Suprapubic skin (tissue), 4 donors: ENCODE data around the gene FASTK. TPM values are rescaled to one million over a fixed set of nuclear protein-coding genes. Genes with fewer than 3 reads are reported as not detected.
A peak's percentile ranks its signal among the peaks of the same experiment; 100 is the strongest.

ENCODE experiments used
- DNase-seq, 2 donors: peaks; one replicate each; pipeline ENCODE4 v3.0.0-alpha.2; 2019; ENCODE audit warnings: low spot score in 2 of 2
- H3K27ac ChIP-seq: fragments of 200-600 bp; sonication (generic); one replicate; pipeline ENCODE4 v1.5.1; 2019
- H3K27me3 ChIP-seq: fragments of 200-600 bp; sonication (generic); one replicate; pipeline ENCODE4 v1.5.1; 2019
- H3K36me3 ChIP-seq: fragments of 200-600 bp; sonication (generic); one replicate; pipeline ENCODE4 v1.5.1; 2019
- H3K4me1 ChIP-seq: fragments of 200-600 bp; sonication (generic); one replicate; pipeline ENCODE4 v1.5.1; 2019
- H3K4me3 ChIP-seq: fragments of 200-600 bp; sonication (generic); one replicate; pipeline ENCODE4 v1.5.1; 2019; ENCODE audit warnings: mild to moderate bottlenecking
- H3K9me3 ChIP-seq: fragments of 200-600 bp; sonication (generic); one replicate; pipeline ENCODE4 v1.5.1; 2019
- EP300 ChIP-seq: sonication (generic); formaldehyde crosslinking; IDR thresholded peaks from one replicate; pipeline ENCODE4 v1.6.1; 2017; ENCODE audit warnings: antibody characterized with exemption
- POLR2A ChIP-seq, 2 donors: fragments of 450-650 bp; IDR thresholded peaks; one replicate each; pipeline ENCODE4 v1.6.1; 2017; ENCODE audit warnings: antibody characterized with exemption in 2 of 2, mild to moderate bottlenecking in 2 of 2, moderate library complexity in 2 of 2
- POLR2AphosphoS5 ChIP-seq, 3 donors: sonication (generic); formaldehyde crosslinking; IDR thresholded peaks; one replicate each; pipeline ENCODE4 v1.6.1; 2017; ENCODE audit warnings: antibody characterized with exemption in 3 of 3
- WGBS: methylation state at CpG from one replicate; pipeline ENCODE4 v1.1.5; 2018; 5-methylcytosine and 5-hydroxymethylcytosine counted together
- total RNA-seq, 4 donors: library from RNA; depleted of rRNA; stranded (reverse); fragments of >200 nt; gene quantifications; one replicate each; pipeline ENCODE4 v1.1.0, GENCODE V29; 2016
- TF ChIP-seq, protein P1 (sequence below), 2 donors: fragments of 200-600 bp in 1 of 2; fragments of 450-650 bp in 1 of 2; sonication (generic) in 1 of 2; IDR thresholded peaks; one replicate each; pipeline ENCODE4 v1.5.1; 2016 to 2019; ENCODE audit warnings: antibody characterized with exemption in 2 of 2, mild to moderate bottlenecking in 1 of 2, moderate library complexity in 1 of 2

The FASTK gene
- total RNA-seq, 4 donors from 2014 or later = 76.8 to 102 (median 90.9) TPM

DNA sequence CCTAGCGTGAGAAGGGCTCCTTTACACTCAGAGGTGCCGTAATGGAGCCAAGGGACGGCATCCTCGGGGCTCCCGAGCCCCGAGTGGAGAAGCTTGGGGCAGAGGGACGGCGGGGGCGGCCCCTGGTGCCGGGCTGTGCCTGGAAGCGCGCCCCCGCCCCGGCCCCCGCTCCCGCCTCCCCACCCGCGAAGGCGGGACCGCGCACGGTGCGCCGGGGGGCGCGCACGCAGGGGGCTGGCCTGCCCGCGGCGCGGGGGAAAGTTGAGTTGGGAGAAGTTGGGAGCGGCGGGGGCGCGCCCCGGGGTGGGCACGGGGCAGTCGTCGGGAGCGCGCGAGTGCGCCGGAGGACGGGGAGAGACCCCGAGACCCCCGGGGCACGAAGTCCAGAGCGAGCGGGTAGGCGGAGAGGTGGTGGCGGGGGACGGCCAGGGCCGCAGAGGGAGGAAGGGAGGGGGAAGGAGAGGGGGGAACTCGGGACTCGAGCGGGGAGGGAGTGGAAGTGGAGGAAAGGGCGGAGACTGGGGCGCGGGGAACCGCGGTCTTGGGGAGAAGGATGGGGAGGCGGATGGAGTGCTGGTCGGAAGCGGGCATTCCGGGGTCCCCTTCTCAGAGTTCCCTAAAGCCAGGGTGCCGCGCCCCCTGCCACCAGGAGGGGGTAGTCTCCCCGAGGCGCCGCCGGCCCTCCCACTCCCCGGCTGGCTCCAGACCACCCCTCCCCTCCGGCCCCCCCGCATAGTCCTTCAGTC lies 21.1 kb downstream of the FASTK start, which contains the start of gene SLC4A2:
Gene SLC4A2 (plus strand): TSS at position 223 of the 746 bp plus-strand sequence. CDS start 2,399 bp downstream, outside the sequence.
- peak; percentile 90 to 91 for DNase-seq
- H3K36me3 ChIP-seq = peaks cover 16% of the 10 kb centered on the region
- no peaks in the 10 kb centered on the region for H3K9me3 ChIP-seq
- H3K27me3 ChIP-seq = no peaks in the 10 kb centered on the region
- peak within 1 kb of the TSS; percentile 92 for H3K27ac ChIP-seq
- peak within 1 kb of the TSS; percentile 76 for H3K4me3 ChIP-seq
- under 1% methylated on average over 25 of the region's 75 CpGs for WGBS
- TF ChIP-seq, protein P1, sequence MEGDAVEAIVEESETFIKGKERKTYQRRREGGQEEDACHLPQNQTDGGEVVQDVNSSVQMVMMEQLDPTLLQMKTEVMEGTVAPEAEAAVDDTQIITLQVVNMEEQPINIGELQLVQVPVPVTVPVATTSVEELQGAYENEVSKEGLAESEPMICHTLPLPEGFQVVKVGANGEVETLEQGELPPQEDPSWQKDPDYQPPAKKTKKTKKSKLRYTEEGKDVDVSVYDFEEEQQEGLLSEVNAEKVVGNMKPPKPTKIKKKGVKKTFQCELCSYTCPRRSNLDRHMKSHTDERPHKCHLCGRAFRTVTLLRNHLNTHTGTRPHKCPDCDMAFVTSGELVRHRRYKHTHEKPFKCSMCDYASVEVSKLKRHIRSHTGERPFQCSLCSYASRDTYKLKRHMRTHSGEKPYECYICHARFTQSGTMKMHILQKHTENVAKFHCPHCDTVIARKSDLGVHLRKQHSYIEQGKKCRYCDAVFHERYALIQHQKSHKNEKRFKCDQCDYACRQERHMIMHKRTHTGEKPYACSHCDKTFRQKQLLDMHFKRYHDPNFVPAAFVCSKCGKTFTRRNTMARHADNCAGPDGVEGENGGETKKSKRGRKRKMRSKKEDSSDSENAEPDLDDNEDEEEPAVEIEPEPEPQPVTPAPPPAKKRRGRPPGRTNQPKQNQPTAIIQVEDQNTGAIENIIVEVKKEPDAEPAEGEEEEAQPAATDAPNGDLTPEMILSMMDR (IDR thresholded peaks at IDR 0.05) = peak in 1 of 2 donors; percentile 47
- no peak for TF ChIP-seq EP300
- H3K4me1 ChIP-seq = peaks cover 65% of the 10 kb centered on the region

DNA sequence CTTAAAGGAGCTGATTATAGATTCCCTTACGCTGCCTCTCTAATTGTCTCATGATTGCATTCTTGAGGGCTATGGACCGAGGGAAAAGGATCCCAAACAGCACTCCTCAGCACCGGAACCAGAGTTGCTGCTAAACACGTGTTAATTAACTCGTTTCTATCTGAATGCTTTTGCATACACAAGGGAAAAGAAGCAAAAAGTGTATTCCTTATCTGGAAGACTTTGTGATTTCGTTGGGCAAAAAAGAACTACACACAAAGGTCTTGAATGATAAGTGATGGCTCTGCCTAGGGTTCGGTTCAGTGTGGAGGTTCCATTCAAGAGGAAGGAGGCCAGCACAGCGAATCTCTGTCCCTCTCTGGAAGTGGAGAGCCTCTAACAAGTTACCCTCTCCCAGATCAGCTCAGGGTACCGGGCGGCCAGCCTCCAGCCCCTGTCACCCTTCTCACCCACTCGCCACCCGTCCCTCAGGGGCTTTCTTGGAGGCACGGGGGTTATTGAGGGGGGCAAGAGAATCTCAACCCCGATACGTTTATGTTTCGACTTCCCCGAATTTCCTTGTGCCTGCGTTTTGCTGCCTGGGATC lies 21.7 kb downstream of the FASTK start:
- no peak for DNase-seq
- no peak for TF ChIP-seq POLR2AphosphoS5 (IDR thresholded peaks at IDR 0.05)
- no peak for TF ChIP-seq POLR2A (IDR thresholded peaks at IDR 0.05)
- TF ChIP-seq, protein P1 (IDR thresholded peaks at IDR 0.05) = no peak
- TF ChIP-seq EP300 = no peak
- WGBS = 2% methylated on average over 18 of the region's 18 CpGs
- Histone ChIP-seq H3K36me3 (peaks cover 10% of the 10 kb centered on the region), H3K9me3 (no peaks in the 10 kb centered on the region), H3K27ac (peak overlapping the region; percentile 92), H3K27me3 (no peaks in the 10 kb centered on the region), H3K4me3 (peak overlapping the region; percentile 76), H3K4me1 (peaks cover 65% of the 10 kb centered on the region)

DNA sequence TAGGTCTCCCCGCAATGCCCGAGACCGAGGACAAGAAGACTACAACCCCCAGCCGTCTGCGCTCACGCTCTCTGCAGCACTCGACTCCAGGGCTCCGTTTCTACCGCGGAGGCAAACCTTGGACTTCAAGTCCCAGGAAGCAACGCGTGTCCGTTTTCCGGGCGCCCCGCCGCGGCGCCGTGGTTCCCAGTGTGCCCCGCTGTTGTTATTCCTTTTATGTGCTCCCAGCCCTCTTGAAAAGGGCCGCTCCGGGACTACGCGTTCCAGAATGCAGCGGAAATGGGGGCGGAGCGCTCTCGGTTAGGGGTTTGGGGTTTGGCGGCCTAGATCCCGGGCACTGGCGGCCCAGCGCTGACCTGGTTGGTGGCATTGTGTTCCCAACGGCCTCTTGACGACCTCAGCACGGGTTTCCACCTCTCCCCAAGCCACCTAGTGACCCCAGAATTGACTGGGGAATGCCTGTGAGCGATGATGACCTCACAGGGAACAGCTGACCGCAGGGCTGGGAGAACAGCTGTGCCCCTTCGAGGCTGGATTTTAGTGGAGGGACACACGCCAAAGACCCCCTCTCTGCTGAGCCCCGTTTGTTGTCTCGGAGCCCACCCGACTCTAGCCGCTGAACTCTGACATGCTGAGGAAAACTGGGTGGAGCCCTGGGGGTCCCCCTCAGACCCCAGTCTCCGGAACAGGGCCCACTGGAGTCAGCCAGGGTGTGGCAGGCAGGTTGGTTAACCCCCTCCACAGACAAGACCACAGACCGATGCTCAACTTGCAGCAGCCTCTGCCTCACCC lies 22.4 kb downstream of the FASTK start:
- Histone ChIP-seq H3K4me1 (peaks cover 59% of the 10 kb centered on the region), H3K27ac (peak overlapping the region; percentile 92), H3K27me3 (no peaks in the 10 kb centered on the region), H3K36me3 (peaks cover 7% of the 10 kb centered on the region), H3K4me3 (peak overlapping the region; percentile 76), H3K9me3 (no peaks in the 10 kb centered on the region)
- under 1% methylated on average over 43 of the region's 46 CpGs for WGBS
- DNase-seq = peak; percentile 99
- TF ChIP-seq, protein P1 (IDR thresholded peaks at IDR 0.05) = no peak
- peak in 1 of 2 donors; percentile 51 for TF ChIP-seq POLR2A (IDR thresholded peaks at IDR 0.05)
- TF ChIP-seq POLR2AphosphoS5 (IDR thresholded peaks at IDR 0.05) = peak in 2 of 3 donors; percentile 74 to 88

DNA sequence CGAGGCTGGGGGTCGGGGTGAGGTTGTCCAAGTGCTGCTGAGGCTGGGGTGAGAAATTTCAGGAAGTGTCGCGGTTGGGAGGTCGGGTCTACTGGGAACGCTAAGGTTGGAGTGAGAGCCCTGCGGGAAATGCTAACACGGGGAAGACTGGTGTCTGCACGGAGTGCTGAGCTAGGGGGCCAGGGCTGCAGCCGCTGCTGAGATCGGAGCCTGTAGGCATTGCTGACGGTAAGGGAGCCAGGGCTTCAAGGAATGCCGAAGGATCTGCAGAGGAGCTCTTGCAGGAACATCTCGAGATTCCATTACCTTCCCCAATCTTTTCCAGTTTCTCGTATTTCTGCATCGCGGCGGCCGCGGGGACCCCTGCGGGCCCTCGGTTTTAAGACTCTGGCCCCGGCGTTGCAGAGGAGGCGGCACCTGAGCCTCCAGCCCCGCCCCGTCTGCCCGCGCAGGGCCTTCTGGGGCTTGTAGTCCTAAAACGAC lies 23.1 kb downstream of the FASTK start, which contains the start of gene CDK5:
Gene CDK5 (minus strand): TSS at position 392 of the 483 bp plus-strand sequence. CDS start 49 bp downstream, at position 343.
- no peak for DNase-seq
- Histone ChIP-seq H3K9me3 (no peaks in the 10 kb centered on the region), H3K4me3 (peak within 1 kb of the TSS; percentile 76), H3K36me3 (peaks cover 2% of the 10 kb centered on the region), H3K27me3 (no peaks in the 10 kb centered on the region), H3K27ac (peak within 1 kb of the TSS; percentile 92), H3K4me1 (peaks cover 52% of the 10 kb centered on the region)
- 0% methylated on average over 27 of the region's 30 CpGs for WGBS
- TF ChIP-seq EP300 (no peak), POLR2AphosphoS5 (IDR thresholded peaks at IDR 0.05) (no peak)
- TF ChIP-seq, protein P1 (IDR thresholded peaks at IDR 0.05) = no peak
